ENCODE measurements around the gene BHLHE23.
"Not testable (repeated sequence)": the region's sequence is repeated elsewhere in the genome, so short reads cannot be mapped to it uniquely, and the experiment has no call there.

Gene BHLHE23

GRCh38 chr20:63043348-63044203 is 36.8 kb upstream of the BHLHE23 start:
- no peak for DNase-seq (ENCODE audit: low read depth in 2 of 2)

GRCh38 chr20:63042448-63043071 is 35.8 kb upstream of the BHLHE23 start:
- DNase-seq (ENCODE audit: low read depth in 2 of 2), result no peak

- no peak for DNase-seq (ENCODE audit: low read depth in 2 of 2)
Observed at GRCh38 chr20:63041776-63042175, 35.0 kb upstream of the BHLHE23 start.

DNA sequence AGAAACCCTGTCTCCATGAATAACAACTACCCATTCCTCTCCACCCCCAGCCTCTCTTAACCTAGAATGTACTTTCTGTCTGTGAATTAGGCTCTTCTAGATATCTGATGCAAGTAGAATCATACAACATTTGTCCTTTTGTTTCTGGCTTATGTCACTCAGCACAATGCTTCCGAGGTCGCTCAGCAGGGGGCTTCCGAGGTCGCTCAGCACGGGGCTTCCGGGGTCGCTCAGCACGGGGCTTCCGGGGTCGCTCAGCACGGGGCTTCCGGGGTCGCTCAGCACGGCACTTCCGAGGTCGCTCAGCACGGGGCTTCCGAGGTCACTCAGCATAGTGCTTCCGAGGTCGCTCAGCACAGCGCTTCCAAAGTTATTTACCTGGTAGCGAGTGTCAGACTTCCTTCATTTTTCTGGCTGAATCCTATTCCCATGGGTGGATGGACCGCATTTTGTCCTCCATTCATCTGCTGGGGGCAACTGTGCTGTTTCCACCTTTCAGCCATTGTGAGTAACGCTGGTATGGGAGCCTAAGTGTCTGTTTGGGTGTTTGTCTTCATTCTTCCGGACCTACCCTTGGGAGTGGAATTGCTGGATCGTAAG is 31.0 kb upstream of the BHLHE23 start:
- DNase-seq (ENCODE audit: low read depth in 2 of 2), result no peak

- no peak for DNase-seq (ENCODE audit: low read depth in 2 of 2)
Observed at GRCh38 chr20:63036291-63036690, 29.5 kb upstream of the BHLHE23 start.

- no peak for DNase-seq (ENCODE audit: low read depth in 2 of 2)
Observed at GRCh38 chr20:63035603-63036185, 28.9 kb upstream of the BHLHE23 start.

GRCh38 chr20:63034710-63035602 is 28.2 kb upstream of the BHLHE23 start:
- not testable (repeated sequence) for DNase-seq (ENCODE audit: low read depth in 2 of 2)

GRCh38 chr20:63033794-63034709 is 27.3 kb upstream of the BHLHE23 start:
- DNase-seq (ENCODE audit: low read depth in 2 of 2), result no peak

DNA sequence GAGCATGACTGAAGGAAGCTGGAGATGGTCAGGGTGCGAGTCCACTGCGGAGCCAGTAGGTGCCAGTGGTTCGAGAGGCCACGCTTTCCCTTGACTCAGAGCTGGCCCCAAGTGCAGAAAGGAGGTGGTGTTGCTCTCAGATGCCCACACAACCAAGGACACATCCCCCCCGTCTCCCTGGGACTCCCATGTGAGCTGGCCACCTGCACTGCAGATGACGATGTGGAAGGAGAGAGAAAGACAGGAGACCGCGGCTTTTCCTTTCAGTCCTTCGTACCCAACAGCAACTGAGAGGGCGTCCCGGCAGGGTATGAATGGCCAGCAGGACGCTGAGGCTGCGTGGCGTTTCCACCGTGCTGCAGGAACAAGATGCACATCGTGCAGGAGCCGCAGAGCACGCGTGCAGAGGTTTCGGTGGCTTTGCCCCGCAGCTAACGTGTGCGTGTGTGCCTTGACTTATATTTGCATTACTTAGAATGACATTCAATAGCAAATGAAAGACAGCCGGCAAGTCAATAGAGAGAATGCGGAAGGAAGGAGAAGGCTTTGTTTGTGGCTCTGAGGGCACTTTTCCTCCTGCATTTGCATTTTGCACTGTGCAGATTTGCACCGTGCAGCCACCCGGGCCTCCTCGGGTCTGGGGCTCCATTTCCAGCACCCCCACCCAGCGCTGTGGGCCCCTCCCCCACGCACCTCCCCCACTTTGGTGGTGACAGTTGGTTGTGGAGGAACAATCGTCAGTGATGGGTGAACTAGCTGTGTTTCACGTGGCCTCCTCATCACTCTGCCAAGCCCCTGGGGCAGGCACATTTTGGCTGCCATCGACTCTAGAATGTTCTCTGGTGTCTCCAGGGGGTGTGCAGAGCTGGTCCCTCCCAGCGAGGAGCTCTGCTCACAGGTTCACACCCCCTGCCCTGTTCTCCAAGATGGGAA is 26.4 kb upstream of the BHLHE23 start:
- DNase-seq (ENCODE audit: low read depth in 2 of 2), result no peak

DNA sequence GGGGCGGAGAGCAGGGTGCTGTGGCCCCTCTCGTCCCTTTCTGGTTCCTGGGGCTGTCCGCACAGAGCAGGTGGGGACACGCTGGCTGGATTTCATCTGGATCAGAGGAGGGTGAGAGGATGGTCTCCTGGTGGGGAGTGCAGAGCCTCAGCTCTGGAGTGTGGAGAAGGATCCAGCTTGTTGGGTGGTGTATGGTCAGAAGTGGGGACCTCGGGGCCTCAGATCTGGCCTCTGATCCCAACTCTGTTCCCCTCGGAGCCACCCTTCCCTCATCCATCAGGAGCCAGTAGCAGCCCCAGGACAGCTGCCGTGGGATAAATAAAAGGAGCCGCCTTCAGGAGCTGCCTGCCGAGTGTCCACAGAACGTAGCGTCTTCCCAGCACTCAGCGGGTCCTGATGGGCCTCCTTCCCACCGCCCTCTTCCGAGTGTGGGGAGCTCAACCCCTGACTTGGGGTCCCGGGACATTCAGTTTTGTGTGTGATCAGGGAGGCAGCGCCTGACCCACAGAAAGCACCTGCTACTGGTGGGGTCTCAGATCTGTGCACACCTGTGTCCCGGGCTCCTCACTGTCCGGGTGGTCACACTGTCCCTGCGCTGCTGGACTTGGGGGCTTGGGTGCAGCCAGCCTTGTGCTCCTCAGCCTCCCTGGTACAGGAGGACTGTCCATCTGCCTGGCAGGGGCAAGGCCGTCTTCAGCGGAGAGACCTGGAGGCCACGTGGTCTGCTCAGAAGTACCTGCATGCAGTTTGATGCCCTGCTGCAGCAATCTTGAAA is 25.4 kb upstream of the BHLHE23 start:
- no peak for DNase-seq (ENCODE audit: low read depth in 2 of 2)

GRCh38 chr20:63031251-63032014 is 24.7 kb upstream of the BHLHE23 start:
- no peak for DNase-seq (ENCODE audit: low read depth in 2 of 2)

- no peak for DNase-seq (ENCODE audit: low read depth in 2 of 2)
Observed at GRCh38 chr20:63029358-63030121, 22.8 kb upstream of the BHLHE23 start.

DNA sequence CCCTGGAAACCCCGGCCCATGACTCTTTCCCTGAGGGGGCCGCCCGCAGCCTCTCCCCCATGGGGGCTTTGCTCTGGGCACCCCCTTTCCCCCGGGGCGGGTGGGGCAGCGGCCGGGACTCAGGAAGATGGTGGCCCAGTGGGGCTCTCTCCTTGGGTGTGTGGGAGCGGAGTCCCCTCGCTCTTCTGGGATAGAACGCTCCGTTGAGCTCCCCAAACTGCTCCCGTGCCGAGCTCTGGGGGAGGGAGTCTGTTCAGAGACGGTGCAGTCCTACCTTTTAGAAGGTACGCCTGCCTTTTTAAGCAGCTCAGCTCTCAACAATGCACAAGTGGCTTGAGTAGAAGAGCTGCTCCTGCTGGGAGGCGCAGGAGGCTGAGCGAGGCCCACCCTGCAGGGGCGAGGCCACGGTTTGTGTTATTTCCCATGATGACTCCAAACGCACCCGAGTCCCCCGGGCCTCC is 21.7 kb upstream of the BHLHE23 start:
- DNase-seq (ENCODE audit: low read depth in 2 of 2), result no peak

DNA sequence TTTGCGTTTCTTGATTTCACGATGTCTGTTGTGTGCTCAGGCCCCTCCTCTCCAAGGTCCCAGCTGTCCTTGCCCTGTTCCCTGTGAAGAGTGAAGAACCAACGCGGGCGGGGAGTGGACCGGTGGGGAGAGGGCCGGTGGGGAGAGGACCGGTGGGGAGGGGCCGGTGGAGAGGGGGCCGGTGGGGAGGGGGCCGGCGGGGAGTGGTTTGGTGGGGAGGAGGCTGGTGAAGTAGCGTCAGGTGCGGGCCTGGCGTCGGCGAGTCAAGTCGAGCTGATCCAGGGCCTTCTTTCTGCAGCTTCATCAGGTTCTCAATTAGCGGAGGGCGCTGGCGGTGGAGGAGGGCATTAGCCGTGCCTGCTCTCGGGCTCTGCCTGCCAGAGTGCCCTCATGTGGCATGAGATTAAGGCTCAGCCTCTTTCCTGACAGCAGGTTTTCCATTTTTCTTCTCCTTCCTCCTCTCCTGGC is 21.2 kb upstream of the BHLHE23 start:
- DNase-seq (ENCODE audit: low read depth in 2 of 2), result no peak

DNA sequence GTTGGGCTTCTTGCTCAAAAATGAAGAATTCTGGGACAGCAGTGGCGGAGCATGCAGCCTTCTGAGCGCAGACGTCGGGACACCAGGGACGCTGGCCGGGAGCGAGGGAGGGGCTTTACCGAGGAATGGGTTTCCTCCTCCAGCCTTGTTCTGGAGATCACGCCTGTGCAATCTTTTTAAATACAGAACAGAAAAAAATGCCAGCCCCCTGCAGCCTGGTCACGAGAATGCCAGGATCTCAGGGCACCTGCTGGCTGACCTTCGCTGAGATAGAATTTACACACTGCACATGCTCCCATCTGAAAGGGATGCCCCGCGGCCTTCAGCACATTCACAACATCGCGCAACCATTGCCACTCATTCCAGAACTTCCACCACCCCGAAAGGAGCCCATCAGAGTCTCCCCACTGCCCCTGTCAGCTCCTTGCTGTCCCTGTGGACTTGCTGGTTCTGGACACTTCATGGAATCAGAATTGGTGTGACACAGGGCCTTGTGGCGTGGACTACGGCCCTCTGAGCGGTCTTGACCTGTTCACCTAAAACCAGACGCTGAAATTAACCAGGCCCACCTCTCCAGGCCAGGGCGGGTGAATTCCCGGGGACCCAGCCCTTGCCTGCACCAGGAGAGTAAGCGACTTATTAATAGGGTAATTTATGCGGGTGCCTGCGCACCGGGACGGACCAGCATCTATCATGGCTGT is 20.6 kb upstream of the BHLHE23 start:
- DNase-seq (ENCODE audit: low read depth in 2 of 2), result no peak

DNA sequence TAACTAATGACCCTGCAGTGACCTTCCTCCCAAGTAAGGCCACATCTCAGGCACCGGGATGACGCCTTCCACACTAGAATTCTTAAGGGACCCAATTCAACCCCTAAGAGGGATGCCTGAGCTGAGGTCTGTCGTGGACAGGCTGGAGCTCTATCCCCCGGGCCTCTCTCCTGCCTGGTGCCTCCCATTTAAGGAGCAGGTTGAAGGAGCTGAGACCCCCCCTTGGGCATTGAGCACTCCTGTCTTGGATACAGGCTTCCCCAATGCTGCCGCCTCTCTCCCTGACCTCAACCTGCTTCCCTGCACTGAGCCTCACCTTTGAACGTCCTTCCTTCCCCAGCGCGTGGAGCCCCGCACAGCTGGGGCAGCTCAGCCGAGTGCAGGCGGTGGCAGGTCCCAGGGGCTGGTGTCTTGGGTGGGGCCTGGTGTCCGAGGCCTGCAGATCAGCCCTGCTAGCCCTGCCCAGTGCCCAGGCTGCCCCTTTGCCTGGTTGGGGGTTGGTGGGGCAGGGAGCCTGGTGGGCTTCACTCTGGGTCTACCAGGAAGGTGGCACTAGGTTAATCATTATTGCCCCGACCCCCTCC is 19.9 kb upstream of the BHLHE23 start:
- no peak for DNase-seq (ENCODE audit: low read depth in 2 of 2)
